ENCODE results near the gene CDH22. TPM values are rescaled to one million over a fixed set of nuclear protein-coding genes. Genes with fewer than 3 reads are reported as not detected.

CDH22 gene
- total and polyA plus RNA-seq, 4 donors, result 0.03 to 0.25 (median 0.09) TPM

DNA sequence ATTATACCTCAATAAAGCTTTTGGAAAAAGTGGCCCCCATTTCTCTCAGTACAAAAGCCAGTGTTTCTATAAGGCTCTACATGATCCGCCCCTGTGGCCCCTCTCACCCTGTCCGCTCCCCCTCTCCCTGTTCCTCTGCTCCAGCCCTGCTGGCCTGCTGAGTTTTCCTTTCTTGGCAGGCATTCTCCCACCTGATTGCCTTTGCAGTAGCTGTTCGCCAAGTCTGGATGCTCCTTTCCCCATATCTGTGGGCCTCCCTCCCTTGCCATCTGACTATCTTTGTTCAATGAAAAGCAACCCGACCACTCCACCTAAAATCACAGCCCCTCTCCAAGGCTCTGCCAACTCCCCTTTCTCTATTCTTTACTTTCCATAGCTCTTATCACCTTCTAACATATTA, 33.2 kb downstream of the CDH22 start:
- Histone ChIP-seq H3K9ac (ENCODE audit: insufficient read depth in 1 of 2, low read length in 2 of 2) (no peak overlapping the region), H3K4me1 (ENCODE audit: control insufficient read depth in 5 of 5, insufficient read depth in 5 of 5, low read length in 5 of 5) (no peaks in the 10 kb centered on the region), H3K36me3 (ENCODE audit: control insufficient read depth in 4 of 4, insufficient read depth in 4 of 4, low read length in 4 of 4) (no peaks in the 10 kb centered on the region), H3K4me3 (no peak overlapping the region), H3K27me3 (ENCODE audit: control insufficient read depth in 3 of 3, insufficient read depth in 3 of 3, low read length in 2 of 3) (peaks cover 2 to 32% (median 11%) of the 10 kb centered on the region in 3 donors), H3K27ac (ENCODE audit: low read depth in 1 of 2, low read length in 1 of 2) (no peak overlapping the region), H3K9me3 (ENCODE audit: control insufficient read depth in 4 of 4, insufficient read depth in 3 of 4, low read length in 3 of 4) (peaks cover 0 to 7% (median 0%) of the 10 kb centered on the region in 4 donors)
- DNase-seq (no peak), ATAC-seq (ENCODE audit: insufficient read depth, low FRiP score) (no peak)
- TF ChIP-seq, protein P1, sequence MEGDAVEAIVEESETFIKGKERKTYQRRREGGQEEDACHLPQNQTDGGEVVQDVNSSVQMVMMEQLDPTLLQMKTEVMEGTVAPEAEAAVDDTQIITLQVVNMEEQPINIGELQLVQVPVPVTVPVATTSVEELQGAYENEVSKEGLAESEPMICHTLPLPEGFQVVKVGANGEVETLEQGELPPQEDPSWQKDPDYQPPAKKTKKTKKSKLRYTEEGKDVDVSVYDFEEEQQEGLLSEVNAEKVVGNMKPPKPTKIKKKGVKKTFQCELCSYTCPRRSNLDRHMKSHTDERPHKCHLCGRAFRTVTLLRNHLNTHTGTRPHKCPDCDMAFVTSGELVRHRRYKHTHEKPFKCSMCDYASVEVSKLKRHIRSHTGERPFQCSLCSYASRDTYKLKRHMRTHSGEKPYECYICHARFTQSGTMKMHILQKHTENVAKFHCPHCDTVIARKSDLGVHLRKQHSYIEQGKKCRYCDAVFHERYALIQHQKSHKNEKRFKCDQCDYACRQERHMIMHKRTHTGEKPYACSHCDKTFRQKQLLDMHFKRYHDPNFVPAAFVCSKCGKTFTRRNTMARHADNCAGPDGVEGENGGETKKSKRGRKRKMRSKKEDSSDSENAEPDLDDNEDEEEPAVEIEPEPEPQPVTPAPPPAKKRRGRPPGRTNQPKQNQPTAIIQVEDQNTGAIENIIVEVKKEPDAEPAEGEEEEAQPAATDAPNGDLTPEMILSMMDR (IDR thresholded peaks at IDR 0.05; ENCODE audit: control extremely low read depth, extremely low read depth), result no peak
- 82 to 88% methylated on average over 4 of the region's 4 CpGs for WGBS, 2 donors

DNA sequence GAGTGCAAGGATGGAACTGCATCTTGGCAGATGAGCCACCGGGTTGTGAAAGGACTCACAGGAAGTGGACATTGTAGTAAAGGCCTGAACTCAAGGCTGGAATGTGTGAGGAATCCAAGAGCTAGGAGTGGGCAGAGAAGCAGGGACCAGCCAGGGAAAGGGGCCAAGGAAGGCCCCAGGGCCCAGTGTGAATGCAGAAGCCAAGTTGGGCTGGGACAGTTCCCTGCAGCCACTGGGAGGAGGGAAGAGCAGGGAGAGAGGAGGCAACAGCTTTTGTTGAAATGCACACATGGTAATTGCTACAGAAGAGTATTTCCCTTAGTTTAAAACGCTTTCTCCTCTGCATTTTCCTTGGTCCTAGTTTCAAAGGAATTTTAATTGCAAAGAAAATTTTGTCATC, 34.6 kb downstream of the CDH22 start:
- DNase-seq (no peak), ATAC-seq (ENCODE audit: insufficient read depth, low FRiP score) (no peak)
- no peak overlapping the region for H3K27ac ChIP-seq (ENCODE audit: low read depth in 1 of 2, low read length in 1 of 2)
- peaks cover 0 to 7% (median 0%) of the 10 kb centered on the region in 4 donors for H3K9me3 ChIP-seq (ENCODE audit: control insufficient read depth in 4 of 4, insufficient read depth in 3 of 4, low read length in 3 of 4)
- H3K4me3 ChIP-seq, result no peak overlapping the region
- WGBS, 2 donors, result 27 to 28% methylated on average over 2 of the region's 2 CpGs
- TF ChIP-seq, protein P1 (IDR thresholded peaks at IDR 0.05; ENCODE audit: control extremely low read depth, extremely low read depth), result no peak
- H3K27me3 ChIP-seq (ENCODE audit: control insufficient read depth in 3 of 3, insufficient read depth in 3 of 3, low read length in 2 of 3), result peaks cover 2 to 35% (median 11%) of the 10 kb centered on the region in 3 donors
- H3K9ac ChIP-seq (ENCODE audit: insufficient read depth in 1 of 2, low read length in 2 of 2), result no peak overlapping the region
- no peaks in the 10 kb centered on the region for H3K36me3 ChIP-seq (ENCODE audit: control insufficient read depth in 4 of 4, insufficient read depth in 4 of 4, low read length in 4 of 4)
- no peaks in the 10 kb centered on the region for H3K4me1 ChIP-seq (ENCODE audit: control insufficient read depth in 5 of 5, insufficient read depth in 5 of 5, low read length in 5 of 5)

DNA sequence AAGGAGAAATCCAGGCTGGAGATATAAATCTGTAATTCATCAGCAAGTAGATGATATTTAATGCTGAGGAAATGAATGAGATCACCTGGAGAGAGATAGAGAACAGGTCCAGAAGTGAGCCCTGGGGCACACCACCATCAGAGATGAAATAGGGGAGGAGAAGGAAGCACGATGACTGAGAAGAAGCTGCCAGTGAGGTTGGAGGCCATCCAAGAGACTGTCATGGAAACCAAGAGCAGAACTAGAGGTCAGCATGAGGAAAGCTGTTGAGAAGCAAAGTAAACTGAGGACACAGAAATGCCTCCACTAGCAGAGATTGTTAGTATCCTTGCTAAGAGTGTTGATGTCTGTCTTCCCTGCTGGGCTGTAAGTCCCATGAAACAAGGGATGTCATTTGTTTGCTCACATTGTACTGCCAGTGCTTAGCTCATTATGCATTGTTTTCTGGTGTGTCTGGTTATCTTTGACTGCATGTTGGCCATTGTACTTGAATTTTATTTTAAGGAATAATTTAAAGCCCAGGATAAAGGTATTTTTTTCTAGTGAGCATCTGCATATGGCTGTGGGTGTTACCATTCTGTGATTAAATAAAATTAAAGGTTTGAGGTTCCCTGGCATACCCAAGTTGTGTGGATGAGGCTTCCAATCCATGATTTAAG, 35.8 kb downstream of the CDH22 start:
- DNase-seq (peak in 1 of 3 donors; percentile 4), ATAC-seq (ENCODE audit: insufficient read depth, low FRiP score) (no peak)
- Histone ChIP-seq H3K9me3 (ENCODE audit: control insufficient read depth in 4 of 4, insufficient read depth in 3 of 4, low read length in 3 of 4) (peaks cover 0 to 7% (median 0%) of the 10 kb centered on the region in 4 donors), H3K9ac (ENCODE audit: insufficient read depth in 1 of 2, low read length in 2 of 2) (no peak overlapping the region), H3K36me3 (ENCODE audit: control insufficient read depth in 4 of 4, insufficient read depth in 4 of 4, low read length in 4 of 4) (no peaks in the 10 kb centered on the region), H3K4me1 (ENCODE audit: control insufficient read depth in 5 of 5, insufficient read depth in 5 of 5, low read length in 5 of 5) (no peaks in the 10 kb centered on the region), H3K4me3 (no peak overlapping the region), H3K27me3 (ENCODE audit: control insufficient read depth in 3 of 3, insufficient read depth in 3 of 3, low read length in 2 of 3) (peaks cover 2 to 45% (median 11%) of the 10 kb centered on the region in 3 donors), H3K27ac (ENCODE audit: low read depth in 1 of 2, low read length in 1 of 2) (no peak overlapping the region)
- WGBS, 2 donors, result 50 to 63% methylated on average over 1 of the region's 1 CpG
- TF ChIP-seq, protein P1 (IDR thresholded peaks at IDR 0.05; ENCODE audit: control extremely low read depth, extremely low read depth), result no peak

Data from lung (tissue), 12 donors.